Measurements from ENCODE around the gene ATM. TPM values are rescaled to one million over a fixed set of nuclear protein-coding genes. Genes with fewer than 3 reads are reported as not detected.

Gene ATM
- total RNA-seq (ENCODE audit: low replicate concordance), result 94.4 and 291 TPM in 2 replicates

- peak; percentile 99 for DNase-seq (ENCODE audit: low read depth)
- TF ChIP-seq, protein P1, sequence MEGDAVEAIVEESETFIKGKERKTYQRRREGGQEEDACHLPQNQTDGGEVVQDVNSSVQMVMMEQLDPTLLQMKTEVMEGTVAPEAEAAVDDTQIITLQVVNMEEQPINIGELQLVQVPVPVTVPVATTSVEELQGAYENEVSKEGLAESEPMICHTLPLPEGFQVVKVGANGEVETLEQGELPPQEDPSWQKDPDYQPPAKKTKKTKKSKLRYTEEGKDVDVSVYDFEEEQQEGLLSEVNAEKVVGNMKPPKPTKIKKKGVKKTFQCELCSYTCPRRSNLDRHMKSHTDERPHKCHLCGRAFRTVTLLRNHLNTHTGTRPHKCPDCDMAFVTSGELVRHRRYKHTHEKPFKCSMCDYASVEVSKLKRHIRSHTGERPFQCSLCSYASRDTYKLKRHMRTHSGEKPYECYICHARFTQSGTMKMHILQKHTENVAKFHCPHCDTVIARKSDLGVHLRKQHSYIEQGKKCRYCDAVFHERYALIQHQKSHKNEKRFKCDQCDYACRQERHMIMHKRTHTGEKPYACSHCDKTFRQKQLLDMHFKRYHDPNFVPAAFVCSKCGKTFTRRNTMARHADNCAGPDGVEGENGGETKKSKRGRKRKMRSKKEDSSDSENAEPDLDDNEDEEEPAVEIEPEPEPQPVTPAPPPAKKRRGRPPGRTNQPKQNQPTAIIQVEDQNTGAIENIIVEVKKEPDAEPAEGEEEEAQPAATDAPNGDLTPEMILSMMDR (IDR thresholded peaks at IDR 0.05; ENCODE audit: insufficient read depth, low read length), result peak; percentile 78
- peak within 1 kb of the TSS; percentile 89 for H3K4me3 ChIP-seq (ENCODE audit: low read depth, low read length)
Observed at GRCh38 chr11:108222574-108223347, at the start of gene ATM, which contains the start of gene NPAT. ATM (plus strand) TSS chr11:108223067; CDS start chr11:108227625, 4,558 bp downstream. NPAT (minus strand) TSS chr11:108222638; CDS start chr11:108222536, 102 bp downstream.

DNA sequence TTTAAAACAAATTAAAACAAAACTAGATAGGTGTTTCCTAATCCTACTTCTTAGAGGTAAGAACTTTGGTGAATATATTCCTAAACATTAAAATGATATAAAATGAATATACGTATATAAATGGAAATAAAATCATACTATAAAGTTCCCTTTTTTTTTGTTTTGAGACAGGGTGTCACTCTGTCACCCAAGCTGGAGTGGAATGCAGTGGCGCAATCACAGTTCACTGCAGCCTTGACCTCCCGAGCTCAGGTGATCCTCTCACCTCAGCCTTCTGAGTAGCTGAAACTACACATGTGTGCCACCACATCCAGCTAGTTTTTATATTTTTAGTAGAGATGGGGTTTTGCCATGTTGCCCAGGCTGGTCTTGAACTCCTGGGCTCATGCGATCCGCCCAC lies 45.3 kb upstream of the ATM start:
- TF ChIP-seq, protein P1 (IDR thresholded peaks at IDR 0.05; ENCODE audit: insufficient read depth, low read length), result no peak
- no peak overlapping the region for H3K4me3 ChIP-seq (ENCODE audit: low read depth, low read length)
- no peak for DNase-seq (ENCODE audit: low read depth)

DNA sequence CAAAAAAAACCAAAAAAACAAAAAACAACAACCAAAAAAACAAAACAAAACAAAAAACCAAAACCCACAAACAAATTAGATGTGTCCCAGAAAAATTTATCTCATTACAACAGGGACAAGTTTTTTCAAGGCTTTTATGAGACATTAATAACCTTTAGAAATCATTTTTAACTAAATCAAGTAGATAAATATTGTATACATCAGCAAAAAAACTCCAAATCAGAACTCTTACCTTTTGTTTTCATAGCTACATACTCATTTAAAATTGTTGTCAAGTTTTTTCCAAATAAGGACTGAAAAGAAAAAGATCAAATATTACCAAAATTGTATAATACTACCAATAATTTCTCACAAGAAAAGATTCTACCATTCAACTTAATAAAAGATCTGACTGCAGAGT lies 29.1 kb upstream of the ATM start:
- no peak for DNase-seq (ENCODE audit: low read depth)
- H3K4me3 ChIP-seq (ENCODE audit: low read depth, low read length), result no peak overlapping the region
- TF ChIP-seq, protein P1 (IDR thresholded peaks at IDR 0.05; ENCODE audit: insufficient read depth, low read length), result no peak

GRCh38 chr11:108196901-108197300 lies 26.0 kb upstream of the ATM start:
- TF ChIP-seq, protein P1 (IDR thresholded peaks at IDR 0.05; ENCODE audit: insufficient read depth, low read length), result no peak
- no peak for DNase-seq (ENCODE audit: low read depth)
- no peak overlapping the region for H3K4me3 ChIP-seq (ENCODE audit: low read depth, low read length)

- TF ChIP-seq, protein P1 (IDR thresholded peaks at IDR 0.05; ENCODE audit: insufficient read depth, low read length), result no peak
- no peak overlapping the region for H3K4me3 ChIP-seq (ENCODE audit: low read depth, low read length)
- no peak for DNase-seq (ENCODE audit: low read depth)
Observed at GRCh38 chr11:108197351-108197750, 25.5 kb upstream of the ATM start.

GRCh38 chr11:108198833-108199232 lies 24.0 kb upstream of the ATM start:
- no peak overlapping the region for H3K4me3 ChIP-seq (ENCODE audit: low read depth, low read length)
- TF ChIP-seq, protein P1 (IDR thresholded peaks at IDR 0.05; ENCODE audit: insufficient read depth, low read length), result no peak
- DNase-seq (ENCODE audit: low read depth), result no peak
